Mucosa of descending colon (tissue), 3 donors: Measurements from ENCODE around the gene GPATCH11. TPM values are rescaled to one million over a fixed set of nuclear protein-coding genes. Genes with fewer than 3 reads are reported as not detected.

Experiments
- ATAC-seq: fragments of 200-7000 bp; cut with Tn5 transposase; one replicate; pipeline ENCODE4 v1.9.1; 2020; ENCODE audit warnings: mild to moderate bottlenecking, moderate library complexity
- DNase-seq, 3 donors: peaks; one replicate each; pipeline ENCODE4 v3.0.0-alpha.2; 2020
- H3K36me3 ChIP-seq: fragments of 200-600 bp; one replicate; pipeline ENCODE4 v1.8.0; 2021; ENCODE audit warnings: low read depth, mild to moderate bottlenecking
- H3K4me1 ChIP-seq: fragments of 200-600 bp; one replicate; pipeline ENCODE4 v1.8.0; 2021; ENCODE audit warnings: low read depth, mild to moderate bottlenecking
- H3K4me3 ChIP-seq: fragments of 200-600 bp; one replicate; pipeline ENCODE4 v1.8.0; 2021; ENCODE audit warnings: mild to moderate bottlenecking
- H3K9me3 ChIP-seq: fragments of 200-600 bp; one replicate; pipeline ENCODE4 v1.8.0; 2021; ENCODE audit warnings: mild to moderate bottlenecking
- CTCF ChIP-seq: fragments of 200-600 bp; IDR thresholded peaks from one replicate; pipeline ENCODE4 v1.8.0; 2022; ENCODE audit warnings: antibody characterized with exemption, mild to moderate bottlenecking
- intact Hi-C, 2 donors: fragments of 100-400 bp; cut with DNase I in 1 of 2; cut with micrococcal nuclease in 1 of 2; formaldehyde crosslinking; loops; one replicate each; pipeline versions ENCODE4 v1.11.0 to v1.11.1; 2022; cut with DNase I, micrococcal nuclease
- total RNA-seq, 3 donors: library from RNA; stranded (reverse); fragmentation: NEBNext Ultra II Directional in 2 of 3; extraction: Animal tissue kit (Norgen Biotek cat#: 25700) in 2 of 3; gene quantifications; one replicate each; pipeline versions ENCODE4 v1.2.1 to v1.2.4, GENCODE V29; 2021 to 2023
- donor health status: DM: no; HTN: no; CAD: no; lungs with moderate emphysema.
- donor health status: DM: no; HTN: no; CAD: no.
- donor health status: DM: no; HTN: yes; CAD: no.

The GPATCH11 gene
- total RNA-seq, 3 donors from 2014 or later = 5.6 to 7.8 (median 6.4) TPM

DNA sequence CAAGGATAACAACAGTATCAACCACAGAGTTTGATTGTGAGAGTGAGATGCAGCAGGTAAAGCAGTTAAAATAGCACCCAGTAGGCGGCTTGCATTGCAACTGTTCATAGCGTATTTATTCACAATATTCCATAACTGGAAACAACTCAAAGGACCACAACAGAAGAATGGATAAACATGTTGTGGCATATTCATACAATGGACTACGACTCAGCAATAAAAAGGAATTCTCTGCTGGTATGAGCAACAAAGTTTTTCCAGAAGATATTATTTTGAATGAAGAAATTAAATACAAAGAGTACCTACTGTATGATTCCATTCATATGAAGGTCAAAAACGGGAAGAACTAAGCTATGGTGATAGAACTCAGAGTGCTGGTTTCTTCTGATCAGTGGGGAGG is 25.2 kb downstream of the GPATCH11 start:
- TF ChIP-seq CTCF = no peak
- Histone ChIP-seq H3K4me1 (no peaks in the 10 kb centered on the region), H3K4me3 (no peak overlapping the region), H3K9me3 (no peaks in the 10 kb centered on the region), H3K36me3 (no peaks in the 10 kb centered on the region)
- no peak for DNase-seq
- ATAC-seq = no peak
- intact Hi-C loops = no loop called here

DNA sequence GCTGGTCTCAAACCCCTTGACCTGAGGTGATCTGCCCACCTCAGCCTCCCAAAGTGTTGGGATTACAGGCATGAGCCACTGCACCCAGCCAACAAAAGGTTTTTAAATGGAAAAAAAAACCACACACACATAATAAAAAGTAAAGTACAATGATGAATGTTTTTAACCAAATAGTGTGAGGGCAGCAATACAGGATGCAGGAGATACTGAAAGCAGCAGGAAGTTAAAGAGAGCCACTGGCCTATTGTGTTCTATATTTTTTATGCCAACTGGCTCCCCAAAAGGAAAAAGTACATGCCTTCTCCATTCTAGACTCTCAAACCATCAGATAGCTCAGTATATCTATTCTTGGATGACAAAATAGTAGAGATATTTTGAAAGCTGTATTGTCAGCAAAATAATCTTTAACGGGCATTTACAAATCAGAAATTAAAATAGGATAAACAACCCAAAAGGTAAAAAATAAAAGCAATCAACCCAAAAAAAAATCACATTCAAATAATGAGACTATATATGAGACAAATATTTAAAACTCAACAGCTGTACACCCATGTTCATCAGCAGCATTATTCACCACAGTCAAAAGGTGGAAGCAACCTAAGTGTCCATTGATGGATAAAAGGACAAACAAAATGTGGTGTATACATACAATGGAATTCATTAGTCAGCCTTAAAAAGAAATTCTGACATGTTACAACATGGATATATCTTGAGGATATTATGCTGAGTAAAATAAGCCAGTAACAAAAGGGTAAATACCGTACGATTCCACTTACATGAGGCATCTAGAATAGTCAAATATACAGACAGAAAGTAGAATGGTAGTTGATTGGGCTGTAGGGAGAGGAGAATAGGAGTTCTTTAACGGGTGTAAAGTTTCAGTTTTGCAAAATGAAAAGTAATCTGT is 26.2 kb downstream of the GPATCH11 start:
- Histone ChIP-seq H3K4me1 (no peaks in the 10 kb centered on the region), H3K4me3 (no peak overlapping the region), H3K36me3 (no peaks in the 10 kb centered on the region), H3K9me3 (no peaks in the 10 kb centered on the region)
- no peak for DNase-seq
- intact Hi-C loops = no loop called here
- TF ChIP-seq CTCF = no peak
- no peak for ATAC-seq

- DNase-seq (no peak), ATAC-seq (no peak)
- Histone ChIP-seq H3K36me3 (no peaks in the 10 kb centered on the region), H3K9me3 (no peaks in the 10 kb centered on the region), H3K4me3 (no peak overlapping the region), H3K4me1 (no peaks in the 10 kb centered on the region)
- TF ChIP-seq CTCF = no peak
- intact Hi-C loops = no loop called here
These were observed 27.6 kb downstream of the GPATCH11 start for GRCh38 chr2:37111958-37112357.

DNA sequence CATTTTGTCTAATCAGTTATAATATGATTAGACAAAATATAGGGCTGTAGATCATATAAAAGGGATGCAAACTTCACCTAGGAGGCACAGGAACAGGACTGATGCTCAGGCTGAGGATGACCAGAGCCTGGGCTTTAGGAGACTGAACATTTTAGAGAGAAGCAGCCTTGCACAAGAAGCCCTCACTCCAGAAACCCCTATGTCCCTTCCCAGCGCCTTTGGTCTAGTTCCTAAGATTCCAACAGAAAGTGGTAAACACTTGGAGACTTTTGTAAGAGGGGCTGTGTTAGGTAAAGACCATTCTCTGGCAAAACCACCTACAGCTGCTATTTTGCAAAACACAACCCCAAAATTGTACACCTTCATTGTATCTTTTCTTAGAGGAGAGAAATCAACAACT is 33.2 kb downstream of the GPATCH11 start:
- intact Hi-C loops = no loop called here
- ATAC-seq (no peak), DNase-seq (no peak)
- no peak overlapping the region for H3K4me3 ChIP-seq
- no peaks in the 10 kb centered on the region for H3K36me3 ChIP-seq
- no peaks in the 10 kb centered on the region for H3K4me1 ChIP-seq
- no peak for TF ChIP-seq CTCF
- H3K9me3 ChIP-seq = no peaks in the 10 kb centered on the region

GRCh38 chr2:37119157-37119556 is 34.8 kb downstream of the GPATCH11 start:
- no peak overlapping the region for H3K4me3 ChIP-seq
- TF ChIP-seq CTCF = no peak
- ATAC-seq = no peak
- no peaks in the 10 kb centered on the region for H3K9me3 ChIP-seq
- no peaks in the 10 kb centered on the region for H3K4me1 ChIP-seq
- intact Hi-C loops = no loop called here
- DNase-seq = no peak
- H3K36me3 ChIP-seq = no peaks in the 10 kb centered on the region
